Measurements from ENCODE around the gene DDI1. TPM values are rescaled to one million over a fixed set of nuclear protein-coding genes. Genes with fewer than 3 reads are reported as not detected.

The DDI1 gene
- total and polyA plus RNA-seq, 8 donors = not detected

DNA sequence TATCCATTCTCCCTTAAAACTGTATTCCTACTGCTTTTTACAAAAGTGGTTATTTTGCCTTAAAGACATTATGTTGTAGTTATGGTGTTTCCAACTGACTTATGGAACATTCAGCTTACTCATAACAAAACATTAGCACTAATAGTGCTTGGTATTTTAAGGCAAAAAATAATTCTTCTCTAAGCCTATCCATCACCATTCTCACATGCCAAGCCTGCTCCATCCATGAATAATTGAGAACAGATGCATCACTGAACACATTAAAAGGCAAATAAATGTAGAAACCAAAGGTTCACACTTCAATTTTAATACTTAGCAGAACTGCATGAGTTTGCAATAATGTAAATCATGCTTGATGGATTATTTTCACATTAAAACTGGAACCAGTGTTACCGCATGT, 42.3 kb upstream of the DDI1 start:
- TF ChIP-seq, protein P1, sequence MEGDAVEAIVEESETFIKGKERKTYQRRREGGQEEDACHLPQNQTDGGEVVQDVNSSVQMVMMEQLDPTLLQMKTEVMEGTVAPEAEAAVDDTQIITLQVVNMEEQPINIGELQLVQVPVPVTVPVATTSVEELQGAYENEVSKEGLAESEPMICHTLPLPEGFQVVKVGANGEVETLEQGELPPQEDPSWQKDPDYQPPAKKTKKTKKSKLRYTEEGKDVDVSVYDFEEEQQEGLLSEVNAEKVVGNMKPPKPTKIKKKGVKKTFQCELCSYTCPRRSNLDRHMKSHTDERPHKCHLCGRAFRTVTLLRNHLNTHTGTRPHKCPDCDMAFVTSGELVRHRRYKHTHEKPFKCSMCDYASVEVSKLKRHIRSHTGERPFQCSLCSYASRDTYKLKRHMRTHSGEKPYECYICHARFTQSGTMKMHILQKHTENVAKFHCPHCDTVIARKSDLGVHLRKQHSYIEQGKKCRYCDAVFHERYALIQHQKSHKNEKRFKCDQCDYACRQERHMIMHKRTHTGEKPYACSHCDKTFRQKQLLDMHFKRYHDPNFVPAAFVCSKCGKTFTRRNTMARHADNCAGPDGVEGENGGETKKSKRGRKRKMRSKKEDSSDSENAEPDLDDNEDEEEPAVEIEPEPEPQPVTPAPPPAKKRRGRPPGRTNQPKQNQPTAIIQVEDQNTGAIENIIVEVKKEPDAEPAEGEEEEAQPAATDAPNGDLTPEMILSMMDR (IDR thresholded peaks at IDR 0.05) = no peak
- ATAC-seq = no peak
- no peaks in the 10 kb centered on the region for H3K27me3 ChIP-seq

DNA sequence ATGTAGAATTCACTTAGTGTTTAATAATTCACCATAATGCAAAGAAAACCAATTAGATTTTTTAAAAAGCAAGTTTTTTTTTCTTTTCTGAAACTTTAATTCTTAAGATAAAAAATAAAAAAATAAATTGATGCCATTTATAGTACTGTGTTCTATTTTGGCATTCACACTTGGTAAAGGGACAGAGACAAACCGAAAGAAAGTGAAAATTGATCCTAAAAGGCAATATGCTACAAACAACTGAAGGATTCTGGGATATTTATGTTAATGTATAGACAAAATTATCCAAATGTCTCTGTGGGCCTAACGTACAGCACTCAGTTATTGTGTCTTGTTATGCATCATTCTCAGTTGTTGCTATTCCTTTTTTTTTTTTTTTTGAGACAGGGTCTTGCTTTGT, 41.9 kb upstream of the DDI1 start:
- H3K27ac ChIP-seq = no peak overlapping the region
- H3K36me3 ChIP-seq = no peaks in the 10 kb centered on the region
- ATAC-seq (no peak), DNase-seq (no peak)
- no peak overlapping the region for H3K4me3 ChIP-seq
- H3K9me3 ChIP-seq = no peaks in the 10 kb centered on the region
- intact Hi-C loops (cut with DNase I) = no loop called here
- H3K27me3 ChIP-seq = no peaks in the 10 kb centered on the region
- TF ChIP-seq, protein P1 (IDR thresholded peaks at IDR 0.05) = no peak
- no peaks in the 10 kb centered on the region for H3K4me1 ChIP-seq

More for the DNA sequence above, 42.3 kb upstream of the DDI1 start:
- no peaks in the 10 kb centered on the region for H3K4me1 ChIP-seq
- H3K4me3 ChIP-seq = no peak overlapping the region
- intact Hi-C loops (cut with DNase I) = no loop called here
- H3K27ac ChIP-seq = no peak overlapping the region
- H3K9me3 ChIP-seq = no peaks in the 10 kb centered on the region
- no peak for DNase-seq
- no peaks in the 10 kb centered on the region for H3K36me3 ChIP-seq

DNA sequence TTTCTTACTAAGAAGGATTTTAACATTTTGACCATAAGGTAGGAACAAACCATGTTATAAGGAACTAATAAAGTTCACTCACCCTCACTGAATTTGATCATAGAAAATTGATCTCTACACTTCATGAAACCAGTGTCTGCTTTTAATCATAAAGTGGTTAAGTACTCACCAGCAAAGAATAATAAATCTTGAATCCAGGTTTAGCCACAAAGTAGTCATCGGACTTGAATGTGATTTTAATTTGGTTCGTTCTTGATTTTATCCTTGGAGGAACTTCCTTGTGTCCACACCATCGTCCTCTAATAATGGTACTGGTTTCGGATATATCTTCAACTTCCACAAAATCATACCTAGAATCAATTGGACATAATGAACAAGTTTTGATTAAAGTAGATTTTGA, 40.5 kb upstream of the DDI1 start:
- Histone ChIP-seq H3K4me3 (no peak overlapping the region), H3K4me1 (no peaks in the 10 kb centered on the region), H3K27ac (no peak overlapping the region), H3K36me3 (no peaks in the 10 kb centered on the region), H3K27me3 (no peaks in the 10 kb centered on the region), H3K9me3 (no peaks in the 10 kb centered on the region)
- intact Hi-C loops (cut with DNase I) = no loop called here
- DNase-seq (no peak), ATAC-seq (no peak)
- TF ChIP-seq, protein P1 (IDR thresholded peaks at IDR 0.05) = no peak

DNA sequence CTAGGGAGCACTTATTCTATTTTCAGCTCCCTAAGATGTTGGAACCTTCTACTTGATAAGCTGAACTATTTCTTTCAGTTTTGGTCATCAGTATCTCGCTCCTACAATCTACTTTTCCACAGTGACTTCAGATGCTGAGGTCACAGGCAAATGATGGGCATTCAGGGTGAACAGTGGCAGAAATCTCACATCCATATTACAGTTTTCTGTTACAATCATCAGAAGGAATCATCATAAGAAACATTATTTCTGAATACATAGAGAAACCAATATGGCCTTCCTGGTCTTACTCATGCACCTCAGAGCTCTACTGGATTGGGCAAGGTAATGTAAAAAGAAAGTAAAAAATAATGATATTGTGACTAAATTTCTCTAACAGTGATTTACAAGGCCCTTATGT, 39.4 kb upstream of the DDI1 start:
- no peak overlapping the region for H3K27ac ChIP-seq
- no peaks in the 10 kb centered on the region for H3K36me3 ChIP-seq
- H3K4me1 ChIP-seq = no peaks in the 10 kb centered on the region
- DNase-seq (no peak), ATAC-seq (no peak)
- no peaks in the 10 kb centered on the region for H3K27me3 ChIP-seq
- no peak overlapping the region for H3K4me3 ChIP-seq
- H3K9me3 ChIP-seq = no peaks in the 10 kb centered on the region
- TF ChIP-seq, protein P1 (IDR thresholded peaks at IDR 0.05) = no peak
- intact Hi-C loops (cut with DNase I) = no loop called here

DNA sequence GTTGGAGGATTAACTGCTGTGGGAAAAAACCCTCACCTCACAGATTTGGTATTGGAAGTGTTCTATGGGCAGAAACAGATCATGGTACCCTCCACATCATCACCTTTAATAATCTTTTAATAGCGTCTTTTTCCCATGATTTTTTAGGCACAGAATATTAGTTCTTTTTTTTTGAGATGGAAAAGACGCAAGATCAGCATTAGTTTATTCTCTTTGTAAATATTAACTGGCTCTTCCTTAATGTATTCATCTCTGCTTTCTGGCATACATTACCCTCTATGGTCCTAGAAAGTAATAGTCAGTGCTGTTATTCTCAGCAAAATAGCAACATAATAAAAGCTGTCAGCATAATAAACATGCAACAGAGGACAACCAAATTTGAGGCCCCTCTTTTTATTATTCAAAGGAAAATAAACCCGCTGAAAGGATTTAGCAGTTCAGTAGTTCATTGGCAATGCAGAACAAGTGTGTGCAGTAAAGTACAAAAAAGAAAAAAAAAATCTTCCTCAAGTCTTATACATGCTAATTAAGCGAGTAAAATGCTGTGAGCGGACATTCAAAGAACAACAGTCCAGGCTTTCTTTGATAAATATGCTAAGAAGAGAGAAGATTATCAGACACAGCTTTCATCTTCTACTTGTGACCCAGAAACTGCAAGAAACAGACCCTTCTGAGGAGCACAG, 37.5 kb upstream of the DDI1 start:
- TF ChIP-seq, protein P1 (IDR thresholded peaks at IDR 0.05) = no peak
- ATAC-seq = no peak
- H3K9me3 ChIP-seq = no peaks in the 10 kb centered on the region
- no peaks in the 10 kb centered on the region for H3K27me3 ChIP-seq
- no peak overlapping the region for H3K27ac ChIP-seq
- no peaks in the 10 kb centered on the region for H3K4me1 ChIP-seq
- no peaks in the 10 kb centered on the region for H3K36me3 ChIP-seq
- H3K4me3 ChIP-seq = no peak overlapping the region
- DNase-seq = no peak
- intact Hi-C loops (cut with DNase I) = no loop called here
